Activated CD8-positive, alpha-beta memory T cell treated with anti-CD3 and anti-CD28 coated beads, Interleukin-2, amount 50 U/mL, for 24 hours (primary cell): ENCODE results near the gene MUCL1.
A peak's percentile ranks its signal among the peaks of the same experiment; 100 is the strongest.
"Not testable (repeated sequence)": the region's sequence is repeated elsewhere in the genome, so short reads cannot be mapped to it uniquely, and the experiment has no call there.

Experiments
- DNase-seq: peaks from one replicate; pipeline ENCODE4 v3.0.0-alpha.2; 2020; ENCODE audit errors: extremely low read depth

Gene MUCL1, protein sequence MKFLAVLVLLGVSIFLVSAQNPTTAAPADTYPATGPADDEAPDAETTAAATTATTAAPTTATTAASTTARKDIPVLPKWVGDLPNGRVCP

DNA sequence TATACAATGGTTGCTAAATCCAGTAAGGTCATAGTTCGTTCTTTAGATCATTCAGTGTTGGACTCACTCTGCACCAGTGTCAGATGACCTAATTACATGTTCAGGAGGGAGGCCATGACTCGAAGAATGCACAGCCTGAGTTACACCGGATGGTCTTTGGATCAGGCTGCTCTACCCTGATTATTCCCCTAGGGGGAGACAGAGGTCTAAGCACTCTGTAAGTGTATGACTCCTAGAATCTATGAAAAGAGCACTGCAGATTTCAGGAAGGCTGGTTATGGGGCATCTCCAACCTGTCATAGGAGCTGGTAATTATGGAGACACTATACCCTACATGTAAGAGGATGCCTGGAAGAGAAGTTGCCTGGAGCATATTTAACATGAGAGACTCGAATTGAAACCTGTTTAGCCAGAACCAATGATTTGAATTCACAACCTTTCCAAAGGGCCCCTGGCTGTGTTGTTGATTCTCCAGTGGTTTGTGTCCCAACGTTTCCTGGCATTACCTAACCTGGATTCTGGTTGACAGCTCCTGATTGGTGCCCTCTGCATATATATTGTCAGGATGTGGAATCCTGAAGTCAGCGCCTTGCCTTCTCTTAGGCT, at the start of gene MUCL1:
Gene MUCL1, plus strand, starts transcription at position 584 of the 606 bp plus-strand sequence. CDS start 67 bp downstream, outside the sequence.
- DNase-seq: peak; percentile 63

DNA sequence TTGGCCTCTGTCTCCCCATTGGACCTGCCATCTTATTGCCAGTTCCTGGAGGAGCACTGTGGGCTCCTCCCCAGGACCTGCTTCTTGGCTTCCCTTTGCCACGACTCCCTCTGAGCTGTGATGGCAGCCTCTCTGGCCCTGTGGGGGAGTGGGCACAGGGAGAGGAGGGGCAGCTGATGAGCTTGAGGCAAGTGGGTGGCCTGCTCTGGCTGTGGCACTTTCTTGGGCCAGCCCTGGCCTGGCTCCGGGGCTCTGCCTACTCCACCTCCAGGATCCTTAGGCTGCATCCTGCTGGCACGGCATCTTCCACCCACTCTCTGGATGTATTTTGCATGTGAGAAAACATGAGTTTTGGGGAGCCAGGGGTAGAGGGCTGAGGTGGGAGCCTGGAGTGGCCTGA, 32.6 kb upstream of the MUCL1 start:
- DNase-seq: no peak

DNA sequence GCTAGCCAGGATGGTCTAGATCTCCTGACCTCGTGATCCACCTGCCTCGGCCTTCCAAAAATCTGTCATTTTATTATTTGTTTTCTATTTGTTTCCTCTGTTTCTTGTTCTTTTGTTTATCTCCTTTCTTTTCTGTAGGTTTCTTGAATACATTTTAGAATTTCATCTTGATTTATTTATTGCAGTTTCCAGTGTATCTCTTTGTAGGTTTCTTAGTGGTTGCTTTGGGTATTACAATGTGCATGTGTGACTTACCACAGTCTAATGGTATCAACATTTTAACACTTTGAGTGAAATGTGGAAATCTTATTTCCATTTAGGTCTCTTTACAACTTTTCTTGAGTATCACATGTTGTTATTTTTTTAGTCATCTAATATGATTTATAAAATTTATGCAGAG, 29.9 kb upstream of the MUCL1 start:
- no peak for DNase-seq

DNA sequence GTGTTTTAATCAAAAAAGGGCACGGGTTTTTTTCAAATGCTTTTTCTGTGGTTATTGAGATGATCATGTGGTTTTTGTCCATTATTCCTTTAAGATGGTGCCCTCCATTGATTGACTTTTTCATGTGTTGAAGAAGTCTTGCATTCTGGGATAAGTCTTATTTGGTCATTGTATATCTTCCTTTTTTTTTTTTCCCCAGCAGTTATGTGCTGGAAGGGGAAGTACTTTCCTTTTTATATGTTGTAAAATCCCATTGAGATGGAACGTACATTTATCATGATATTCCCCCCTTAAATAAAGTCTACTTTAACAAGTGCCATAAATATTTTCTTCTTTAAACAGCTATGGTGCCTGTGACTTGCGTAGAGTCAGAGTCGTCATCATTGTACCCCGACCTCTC, 24.8 kb upstream of the MUCL1 start:
- DNase-seq: no peak

DNA sequence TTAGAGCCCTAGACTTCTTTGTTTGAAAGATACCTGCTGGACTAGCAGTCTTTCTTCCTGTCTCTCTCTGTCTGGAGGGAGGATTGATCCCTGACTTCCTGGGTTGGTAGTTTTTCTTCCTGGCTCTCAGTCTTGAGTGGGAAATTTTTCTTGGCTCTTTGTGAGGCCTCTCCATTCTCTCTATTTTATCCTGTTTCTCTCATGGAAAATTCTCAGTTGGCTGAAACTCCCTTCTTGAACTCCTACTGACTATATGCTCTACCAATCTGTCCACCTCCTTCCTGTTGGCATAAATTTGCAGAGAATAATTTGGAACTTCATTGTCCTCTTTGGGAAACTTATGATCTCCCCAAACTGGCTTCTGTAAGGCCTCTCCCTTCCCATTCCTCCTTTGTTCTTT, 24.1 kb upstream of the MUCL1 start:
- no peak for DNase-seq

DNA sequence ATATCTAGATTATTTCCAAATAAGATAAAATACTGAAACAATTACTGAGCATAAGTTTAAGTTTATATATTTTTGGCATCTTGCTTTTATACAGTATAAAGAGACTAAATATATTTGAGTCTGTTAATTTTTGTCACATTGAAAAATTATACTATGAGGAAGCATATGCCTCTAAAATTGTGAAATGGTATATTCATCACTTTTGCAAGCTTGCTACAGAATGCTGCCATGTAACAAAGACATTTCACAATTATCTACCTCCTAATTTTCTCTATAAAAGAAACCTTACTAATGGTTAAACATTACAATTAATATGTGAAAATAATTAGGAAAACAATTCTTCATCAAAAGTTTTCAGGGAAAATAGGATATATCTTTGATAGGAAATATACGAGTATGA, 22.7 kb upstream of the MUCL1 start:
- DNase-seq: no peak

DNA sequence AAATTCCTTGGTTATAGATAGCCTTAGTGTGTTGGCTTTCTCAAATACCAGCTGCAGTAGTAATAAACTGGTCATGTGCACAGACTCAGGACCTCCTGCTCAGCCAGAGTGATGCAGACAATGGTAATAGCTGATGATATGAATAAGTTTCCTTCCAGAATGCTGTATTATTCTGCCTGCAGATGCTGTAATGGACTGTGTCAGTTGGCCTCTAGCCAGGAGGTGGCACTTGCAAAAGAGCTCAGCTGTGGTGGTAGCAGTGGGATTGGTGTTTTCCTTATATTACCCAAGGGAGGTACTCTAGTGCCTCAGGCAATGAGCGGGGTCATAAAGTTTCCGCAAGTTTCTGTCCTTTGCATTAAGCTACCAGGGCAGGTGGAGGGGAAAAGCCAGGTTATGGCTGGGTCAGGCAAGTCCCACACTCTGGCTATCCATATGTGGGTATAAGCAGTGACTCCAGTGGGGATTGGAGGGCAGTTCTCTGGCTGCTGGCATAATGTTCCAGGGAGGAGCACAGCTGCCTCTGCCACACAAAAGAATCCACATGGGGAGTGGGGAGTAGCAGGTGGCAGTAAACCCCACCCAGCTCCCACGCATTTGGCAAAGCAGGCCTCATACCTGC, 14.0 kb upstream of the MUCL1 start:
- DNase-seq: no peak

DNA sequence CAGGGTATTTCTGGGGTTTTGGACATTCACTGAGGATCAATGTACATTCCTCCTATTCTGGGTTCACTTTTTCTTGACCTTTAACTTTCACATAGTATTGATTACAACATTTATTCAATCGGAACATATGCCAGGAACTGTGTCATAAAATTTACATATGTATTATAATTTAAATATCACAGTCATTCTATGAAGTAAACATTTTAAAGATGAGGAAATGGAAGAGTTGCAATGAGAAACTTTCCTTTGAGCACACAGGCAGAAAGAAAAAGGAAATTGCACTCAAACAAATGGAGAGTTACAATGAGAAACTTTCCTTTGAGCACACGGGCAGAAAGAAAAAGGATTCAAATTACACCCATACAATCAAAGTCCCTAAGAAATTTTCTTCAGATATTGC, 3.1 kb downstream of the MUCL1 start:
- DNase-seq: no peak

DNA sequence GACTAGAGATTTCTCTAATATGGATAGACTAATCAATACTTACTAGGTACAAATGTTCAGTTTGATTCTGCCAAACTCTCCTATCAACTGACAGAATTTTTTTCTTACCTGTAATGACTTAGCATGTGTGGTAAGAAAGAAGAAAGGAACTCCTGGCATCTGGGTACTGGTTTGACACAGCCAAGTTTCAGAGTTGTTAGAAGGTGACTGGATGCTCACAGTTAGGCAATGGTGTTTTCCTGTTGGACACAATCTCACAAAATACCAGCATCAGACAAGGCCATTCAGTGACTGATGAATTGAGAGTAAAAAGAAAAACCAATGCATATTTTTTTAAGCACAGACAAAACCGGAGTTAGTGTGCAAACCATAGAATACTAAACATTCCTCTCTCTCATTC, 4.2 kb downstream of the MUCL1 start:
- DNase-seq: no peak

DNA sequence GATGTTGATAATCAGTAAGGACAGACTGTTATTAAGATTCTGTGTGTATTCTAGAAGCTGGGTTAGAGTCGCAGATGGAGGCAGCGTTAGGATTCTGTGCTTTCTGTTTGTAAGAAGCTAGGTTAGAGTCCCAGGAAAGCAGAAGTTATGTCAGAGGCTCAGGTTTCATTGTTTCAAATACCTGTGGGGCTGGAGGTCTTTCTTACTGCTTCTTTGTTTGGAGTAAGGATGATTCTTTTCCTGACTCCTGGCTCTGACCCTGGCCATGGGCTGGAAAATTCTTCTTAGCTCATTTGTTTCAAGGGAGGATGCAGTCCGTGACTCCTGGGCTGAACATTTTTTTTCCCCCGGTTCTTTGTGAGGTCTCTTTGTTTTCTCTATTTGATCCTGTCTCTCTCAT, 5.2 kb downstream of the MUCL1 start:
- no peak for DNase-seq

DNA sequence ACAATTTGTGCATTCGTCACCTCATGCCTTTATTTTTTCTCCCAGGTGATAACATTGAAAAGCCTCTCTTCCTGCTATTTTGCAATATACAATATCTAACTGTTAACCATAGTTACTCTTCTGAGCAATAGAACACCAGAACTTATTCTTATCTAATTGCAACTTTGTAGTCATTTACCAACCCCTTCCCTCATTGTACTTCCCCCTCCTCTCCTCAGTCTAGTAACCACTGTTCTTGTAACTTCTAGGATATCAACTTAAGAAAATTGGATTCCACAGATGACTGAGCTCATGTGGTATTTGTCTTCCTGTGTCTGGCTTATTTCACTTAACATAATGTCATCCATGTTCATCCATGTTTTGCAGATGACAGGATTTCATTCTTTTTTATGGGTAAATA, 7.6 kb downstream of the MUCL1 start:
- no peak for DNase-seq

DNA sequence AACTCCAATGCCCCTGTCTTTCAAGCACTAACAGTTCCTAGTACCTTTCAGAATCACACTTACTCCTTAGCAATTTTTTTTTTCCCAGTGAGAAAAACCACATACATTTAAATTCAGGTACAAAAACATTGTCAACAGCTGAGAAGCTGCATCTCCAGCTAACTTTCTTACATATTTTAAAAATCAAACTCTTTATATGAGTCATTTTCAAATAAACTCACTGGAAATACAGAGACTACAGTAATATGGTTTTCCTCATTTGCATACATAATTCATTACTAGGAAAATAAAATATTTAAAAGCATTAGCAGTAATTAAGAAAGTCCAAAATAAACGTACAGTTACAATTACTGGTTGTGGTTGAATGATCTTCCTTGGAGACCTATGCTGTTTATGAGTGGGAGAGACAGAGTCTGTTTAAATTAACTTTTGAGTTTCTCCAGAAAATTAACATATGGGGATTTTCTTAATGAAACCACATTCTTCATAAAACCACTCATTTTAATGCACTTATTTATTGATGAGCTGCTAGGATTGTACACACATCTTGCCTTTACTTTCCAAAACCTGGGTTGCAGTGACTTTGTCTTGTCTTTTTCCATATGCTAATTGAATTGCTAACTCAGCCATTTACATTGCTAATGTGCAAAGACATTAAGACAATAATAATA, 9.8 kb downstream of the MUCL1 start:
- DNase-seq: no peak

DNA sequence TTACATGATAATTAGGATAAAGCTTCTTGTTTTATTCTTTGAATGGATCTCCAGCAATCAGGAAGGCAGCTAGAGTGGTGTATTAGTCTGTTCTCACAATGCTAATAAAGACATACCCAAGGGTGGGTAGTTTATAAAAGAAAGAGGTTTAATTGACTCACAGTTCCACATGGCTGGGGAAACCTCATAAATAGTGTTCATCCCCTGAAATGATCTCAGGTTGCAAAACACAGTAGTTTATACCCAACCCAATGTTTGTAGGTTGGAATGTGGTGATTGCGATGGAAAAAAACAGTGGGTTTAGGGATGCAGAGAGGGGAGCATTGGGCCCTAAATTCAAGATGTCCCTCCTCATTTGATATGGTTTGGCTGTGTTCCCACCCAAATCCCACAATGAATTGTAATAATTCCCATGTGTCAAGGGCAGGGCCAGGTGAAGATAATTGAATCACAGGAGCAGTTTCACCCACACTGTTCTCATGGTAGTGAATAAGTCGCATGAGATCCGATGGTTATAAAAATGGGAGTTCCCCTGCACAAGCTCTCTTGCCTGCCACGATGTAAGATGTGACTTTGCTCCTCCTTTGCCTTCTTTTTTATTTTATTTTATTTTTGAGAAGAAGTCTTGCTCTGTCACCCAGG, 11.5 kb downstream of the MUCL1 start:
- no peak for DNase-seq

DNA sequence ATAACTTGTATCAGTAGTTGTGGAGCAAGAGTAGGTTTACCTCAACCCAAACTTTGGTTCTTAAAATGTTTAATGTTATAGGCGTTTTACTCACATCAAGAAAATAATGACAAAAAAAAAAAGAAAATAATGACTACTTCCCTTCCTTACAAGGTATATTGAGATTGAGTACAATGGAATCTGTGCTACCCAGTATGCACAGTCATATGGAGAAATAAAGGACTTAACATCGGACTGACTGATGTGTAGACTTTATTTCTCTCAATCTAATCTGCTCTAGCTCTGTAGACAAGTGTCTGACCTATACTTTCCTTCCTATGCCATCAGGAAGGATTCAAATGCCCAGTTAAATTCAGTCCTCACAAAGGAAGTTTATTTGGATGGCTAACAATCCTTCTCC, 14.4 kb downstream of the MUCL1 start:
- no peak for DNase-seq

DNA sequence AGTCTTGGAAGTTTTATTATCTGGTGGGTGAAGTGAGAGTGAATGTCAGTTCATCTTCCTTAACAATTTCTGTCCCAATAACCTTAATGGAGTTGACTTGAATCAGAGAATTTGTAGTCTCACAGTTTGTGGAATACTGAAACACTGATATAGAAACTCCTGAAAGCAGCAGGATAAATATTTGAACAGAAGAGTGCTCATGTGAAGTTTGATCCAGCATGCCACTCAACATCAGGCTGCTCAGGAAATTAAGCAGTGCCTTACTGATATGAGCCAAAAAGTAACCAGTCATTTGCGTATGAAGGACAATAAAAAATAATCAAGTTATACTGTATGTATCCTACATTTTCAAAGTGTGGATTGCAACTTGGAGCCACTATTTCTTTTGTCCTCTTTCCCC, 15.7 kb downstream of the MUCL1 start:
- no peak for DNase-seq

DNA sequence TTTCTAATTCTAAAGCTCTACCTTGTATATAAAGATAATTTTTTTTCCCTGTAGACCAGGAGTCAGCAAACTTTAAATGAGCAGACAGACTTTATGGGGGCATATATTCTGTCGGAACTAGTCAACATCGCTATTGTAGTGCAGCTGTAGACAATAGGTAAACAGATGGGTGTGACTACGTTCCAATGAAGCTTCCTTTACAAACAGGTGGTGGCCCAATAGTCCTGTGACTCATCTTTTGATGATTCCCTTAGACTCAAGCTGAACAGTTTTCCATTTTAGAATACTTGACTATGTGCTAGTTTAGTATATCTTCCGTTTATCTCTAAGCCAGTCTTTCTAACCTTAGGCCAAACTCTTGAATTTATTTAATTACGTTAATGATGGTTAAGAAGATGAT, 16.3 kb downstream of the MUCL1 start:
- no peak for DNase-seq

DNA sequence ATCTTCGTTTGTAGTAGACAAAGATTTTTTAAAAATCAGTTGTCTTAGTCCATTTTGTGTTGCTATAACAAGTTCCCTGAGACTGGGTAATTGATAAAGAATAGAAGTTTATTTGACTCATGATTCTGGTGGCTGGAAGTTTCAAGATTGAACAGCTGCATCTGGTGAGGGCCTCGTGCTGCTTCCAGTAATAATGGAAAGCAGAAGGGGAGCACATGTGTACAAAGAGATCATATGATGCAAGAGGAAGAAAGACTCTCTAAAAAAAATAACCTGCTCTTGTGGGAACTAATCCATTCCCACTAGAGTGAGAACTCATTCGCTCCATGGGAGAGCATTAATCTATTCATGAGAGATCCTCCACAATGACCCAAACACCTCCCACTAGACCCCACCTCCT, 24.8 kb downstream of the MUCL1 start:
- no peak for DNase-seq

DNA sequence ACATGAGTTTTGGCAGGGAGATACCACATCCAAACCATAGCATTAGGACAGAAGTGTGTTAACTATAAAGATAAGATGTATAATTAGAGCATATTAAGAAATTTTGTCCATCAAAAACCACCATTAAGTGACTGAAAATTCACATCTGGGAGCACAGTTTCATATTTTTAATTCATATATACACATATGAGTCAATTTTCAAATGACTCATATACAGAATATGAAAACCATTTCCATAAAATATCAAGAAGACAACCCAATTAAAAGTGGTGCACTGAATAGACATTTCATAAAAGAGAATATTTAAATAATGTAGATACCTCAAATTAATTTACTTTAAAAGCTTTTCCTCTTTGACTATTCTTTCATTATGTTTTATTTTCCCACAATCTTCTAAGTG, 25.3 kb downstream of the MUCL1 start:
- DNase-seq: no peak

DNA sequence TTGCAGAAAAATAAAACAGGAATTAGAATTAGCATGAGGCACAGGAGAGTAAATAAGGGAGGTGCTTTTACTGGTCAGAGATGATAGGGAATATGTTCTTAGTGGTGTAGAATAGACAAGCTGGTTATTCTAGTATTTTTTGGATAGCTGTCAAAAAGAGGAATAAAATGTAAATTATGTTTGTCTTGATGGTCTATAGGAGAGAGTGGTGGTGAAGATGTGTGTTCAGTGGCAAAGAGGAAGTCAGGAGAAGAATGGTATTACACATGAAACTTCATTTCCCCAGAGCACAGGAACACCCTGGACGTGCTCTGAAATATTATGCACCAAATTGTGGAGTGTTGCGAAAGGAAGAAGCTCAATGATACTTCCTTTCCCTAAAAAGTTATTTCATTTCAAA, 27.8 kb downstream of the MUCL1 start:
- DNase-seq: no peak

DNA sequence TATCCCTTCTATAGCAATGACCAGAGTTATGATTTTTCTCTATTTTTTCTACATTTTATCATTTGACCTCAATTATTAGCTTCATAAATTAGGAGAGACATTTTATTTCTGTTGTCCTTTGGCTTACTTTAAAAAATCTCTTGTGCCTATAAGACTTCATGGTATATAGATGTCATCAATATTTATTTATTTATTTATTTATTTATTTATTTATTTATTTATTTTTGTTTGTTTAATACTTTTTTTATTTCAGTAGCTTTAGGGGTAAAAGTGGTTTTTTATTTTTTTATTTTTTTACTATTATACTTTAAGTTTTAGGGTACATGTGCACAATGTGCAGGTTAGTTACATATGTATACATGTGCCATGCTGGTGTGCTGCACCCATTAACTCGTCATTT, 28.3 kb downstream of the MUCL1 start:
- not testable (repeated sequence) for DNase-seq

DNA sequence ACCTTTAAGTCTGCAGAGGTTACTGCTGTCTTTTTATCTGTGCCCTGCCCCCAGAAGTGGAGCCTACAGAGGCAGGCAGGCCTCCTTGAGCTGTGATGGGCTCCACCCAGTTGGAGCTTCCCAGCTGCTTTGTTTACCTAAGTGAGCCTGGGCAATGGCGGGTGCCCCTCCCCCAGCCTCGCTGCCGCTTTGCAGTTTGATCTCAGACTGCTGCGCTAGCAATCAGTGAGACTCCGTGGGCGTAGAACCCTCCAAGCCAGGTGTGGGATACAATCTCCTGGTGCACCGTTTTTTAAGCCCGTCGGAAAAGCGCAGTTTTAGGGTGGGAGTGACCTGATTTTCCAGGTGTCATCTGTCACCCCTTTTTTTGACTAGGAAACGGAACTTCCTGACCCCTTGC, 34.1 kb downstream of the MUCL1 start:
- not testable (repeated sequence) for DNase-seq

DNA sequence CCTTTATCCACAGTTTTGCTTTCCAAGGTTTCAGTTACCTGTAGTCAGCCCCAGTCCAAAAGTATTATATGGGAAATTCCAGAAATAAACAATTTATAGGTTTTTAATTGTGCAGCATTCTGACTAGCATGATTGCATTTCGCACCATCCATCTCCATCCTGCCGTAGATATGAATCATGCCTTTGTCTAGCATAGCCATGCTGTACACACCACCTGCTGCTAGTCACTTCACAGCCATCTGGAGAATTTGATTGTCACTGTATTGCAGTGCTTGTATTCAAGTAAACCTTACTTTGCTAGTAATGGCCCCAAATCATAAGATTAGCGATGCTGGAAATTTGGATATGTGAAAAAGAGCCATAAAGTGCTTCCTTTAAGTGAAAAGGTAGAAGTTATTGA, 36.0 kb downstream of the MUCL1 start:
- no peak for DNase-seq
